PFSK-1 (cell line): Measurements from ENCODE around the gene VAPA.

Experiments
- FOXP2 ChIP-seq: optimal IDR thresholded peaks from 2 replicates; pipeline ENCODE3; 2011; ENCODE audit warnings: borderline replicate concordance, control low read depth, inconsistent platforms; ENCODE audit not compliant: insufficient read depth; ENCODE audit errors: extremely low read length, extremely low read depth
- POLR2AphosphoS5 ChIP-seq: IDR thresholded peaks from 2 replicates; pipeline ENCODE4 v1.6.1; 2012; ENCODE audit warnings: low read depth, mild to moderate bottlenecking, control low read depth, low read length, moderate library complexity
- REST ChIP-seq, 2 experiments: IDR thresholded peaks; 2 replicates each; pipeline versions ENCODE4 v1.6.1 to v1.8.0; 2011 to 2012; ENCODE audit warnings: low read depth in 2 of 2, low read length in 2 of 2, control low read depth in 1 of 2, inconsistent platforms in 1 of 2, mild to moderate bottlenecking in 1 of 2, moderate library complexity in 1 of 2; ENCODE audit not compliant: insufficient read depth in 1 of 2
- SIN3A ChIP-seq: IDR thresholded peaks from 2 replicates; pipeline ENCODE4 v1.6.1; 2012; ENCODE audit warnings: mild to moderate bottlenecking, low read length, moderate library complexity, borderline replicate concordance; ENCODE audit not compliant: insufficient read depth
- TAF1 ChIP-seq: IDR thresholded peaks from 2 replicates; pipeline ENCODE4 v1.6.1; 2012; ENCODE audit warnings: low read length, control low read depth, borderline replicate concordance; ENCODE audit not compliant: insufficient read depth

The VAPA gene

GRCh38 chr18:10003866-10004265 is 90.0 kb downstream of the VAPA start:
- TF ChIP-seq REST (IDR thresholded peaks at IDR 0.05; ENCODE audit: insufficient read depth in 1 of 2, low read depth in 2 of 2, low read length in 2 of 2) (no peak), TAF1 (no peak), FOXP2 (no peak), SIN3A (no peak), POLR2AphosphoS5 (no peak)

- TF ChIP-seq TAF1, result no peak
- TF ChIP-seq REST (IDR thresholded peaks at IDR 0.05; ENCODE audit: insufficient read depth in 1 of 2, low read depth in 2 of 2, low read length in 2 of 2), result no peak
- no peak for TF ChIP-seq POLR2AphosphoS5
- TF ChIP-seq SIN3A, result no peak
- TF ChIP-seq FOXP2, result no peak
Observed at GRCh38 chr18:10006311-10006893, 92.6 kb downstream of the VAPA start.

GRCh38 chr18:10008006-10008647 is 94.3 kb downstream of the VAPA start:
- TF ChIP-seq SIN3A (no peak), FOXP2 (no peak), REST (IDR thresholded peaks at IDR 0.05; ENCODE audit: insufficient read depth in 1 of 2, low read depth in 2 of 2, low read length in 2 of 2) (no peak), POLR2AphosphoS5 (no peak), TAF1 (no peak)
